Stimulated activated CD8-positive, alpha-beta memory T cell treated with anti-CD3 and anti-CD28 coated beads, Interleukin-12 subunit alpha, Interleukin-12 subunit beta, amount 100 ng/mL, for 24 hours (primary cell): ENCODE data around the gene VAPB.

Experiments
- DNase-seq: peaks from one replicate; pipeline ENCODE4 v3.0.0-alpha.2; 2020; ENCODE audit errors: extremely low read depth

The VAPB gene

GRCh38 chr20:58481481-58482021, 92.5 kb downstream of the VAPB start:
- DNase-seq = peak; percentile 10

GRCh38 chr20:58482416-58482815, 93.4 kb downstream of the VAPB start:
- DNase-seq = no peak

GRCh38 chr20:58483051-58483450, 94.0 kb downstream of the VAPB start:
- DNase-seq = no peak

- DNase-seq = no peak
These were observed 94.4 kb downstream of the VAPB start for GRCh38 chr20:58483470-58483869.

GRCh38 chr20:58485393-58485792, 96.4 kb downstream of the VAPB start:
- DNase-seq = no peak

GRCh38 chr20:58486207-58486606, 97.2 kb downstream of the VAPB start:
- DNase-seq = no peak

GRCh38 chr20:58492074-58492718, 103.2 kb downstream of the VAPB start:
- no peak for DNase-seq

GRCh38 chr20:58492795-58493524, 103.9 kb downstream of the VAPB start:
- no peak for DNase-seq

GRCh38 chr20:58494923-58495622, 106.0 kb downstream of the VAPB start:
- no peak for DNase-seq

GRCh38 chr20:58495623-58496428, 106.8 kb downstream of the VAPB start:
- DNase-seq = no peak

- no peak for DNase-seq
These were observed 107.4 kb downstream of the VAPB start for GRCh38 chr20:58496429-58496769.

GRCh38 chr20:58497076-58497641, 108.1 kb downstream of the VAPB start:
- no peak for DNase-seq

GRCh38 chr20:58497724-58498469, 108.9 kb downstream of the VAPB start:
- DNase-seq = no peak

- no peak for DNase-seq
These were observed 109.5 kb downstream of the VAPB start for GRCh38 chr20:58498470-58499068.

GRCh38 chr20:58500256-58500655, 111.2 kb downstream of the VAPB start:
- no peak for DNase-seq
